Spinal cord (tissue), 10 donors: ENCODE data around the gene C15orf40. TPM values are rescaled to one million over a fixed set of nuclear protein-coding genes. Genes with fewer than 3 reads are reported as not detected.

Experiments used
- DNase-seq, 6 donors: peaks; one replicate each; pipeline versions ENCODE4 v3.0.0 to v3.0.0-alpha.2; 2013 to 2015; ENCODE audit warnings: low spot score in 6 of 6, low read depth in 4 of 6
- H3K27ac ChIP-seq: one replicate; pipeline ENCODE4 v1.5.1; 2013; ENCODE audit warnings: low read depth, low read length, control low read depth
- H3K27me3 ChIP-seq: one replicate; pipeline ENCODE4 v1.6.1; 2013; ENCODE audit warnings: low read length; ENCODE audit not compliant: control insufficient read depth, insufficient read depth
- H3K36me3 ChIP-seq: one replicate; pipeline ENCODE4 v1.6.1; 2013; ENCODE audit warnings: low read length; ENCODE audit not compliant: control insufficient read depth, insufficient read depth
- H3K4me1 ChIP-seq: one replicate; pipeline ENCODE4 v1.6.1; 2013; ENCODE audit warnings: low read length; ENCODE audit not compliant: control insufficient read depth, insufficient read depth
- H3K4me3 ChIP-seq: one replicate; pipeline ENCODE4 v1.5.1; 2013; ENCODE audit warnings: low read depth, low read length, control low read depth
- H3K9me3 ChIP-seq: one replicate; pipeline ENCODE4 v1.6.1; 2013; ENCODE audit warnings: low read length; ENCODE audit not compliant: control insufficient read depth, insufficient read depth
- WGBS: methylation state at CpG from one replicate; pipeline ENCODE4 v1.1.5; 2013; ENCODE audit warnings: missing lambda C conversion rate; ENCODE audit not compliant: insufficient coverage; 5-methylcytosine and 5-hydroxymethylcytosine counted together
- polyA plus RNA-seq, 2 donors: library from polyadenylated mRNA; unstranded; fragments of 120-200 nt; gene quantifications; one replicate each; pipeline ENCODE4 v1.2.1, GENCODE V29; 2013; ENCODE audit not compliant: insufficient read length in 2 of 2
- total RNA-seq, 2 donors: library from RNA; depleted of rRNA in 1 of 2; stranded (reverse); fragments of 120-200 nt in 1 of 2; fragments of >200 nt in 1 of 2; gene quantifications; one replicate each; pipeline versions ENCODE4 v1.2.3 to v1.2.4, GENCODE V29; 2013 to 2014
- donor health status: healthy.

Gene C15orf40
- total and polyA plus RNA-seq, 4 donors: 11.3 to 20.8 (median 19.2) TPM

GRCh38 chr15:82963471-82964341 is 47.7 kb downstream of the C15orf40 start:
- 90% methylated on average over 2 of the region's 7 CpGs for WGBS
- no peak for DNase-seq
- Histone ChIP-seq H3K9me3 (no peaks in the 10 kb centered on the region), H3K27ac (no peak overlapping the region), H3K4me1 (no peaks in the 10 kb centered on the region), H3K27me3 (no peaks in the 10 kb centered on the region), H3K36me3 (peaks cover under 1% of the 10 kb centered on the region), H3K4me3 (no peak overlapping the region)

GRCh38 chr15:82960766-82961165 is 50.7 kb downstream of the C15orf40 start:
- no peak for DNase-seq
- H3K4me1 ChIP-seq: no peaks in the 10 kb centered on the region
- peaks cover 4% of the 10 kb centered on the region for H3K36me3 ChIP-seq
- H3K9me3 ChIP-seq: no peaks in the 10 kb centered on the region
- H3K4me3 ChIP-seq: no peak overlapping the region
- no peak overlapping the region for H3K27ac ChIP-seq
- no peaks in the 10 kb centered on the region for H3K27me3 ChIP-seq
- 97% methylated on average over 3 of the region's 3 CpGs for WGBS

GRCh38 chr15:82959423-82959822 is 52.0 kb downstream of the C15orf40 start:
- H3K36me3 ChIP-seq: peaks cover 4% of the 10 kb centered on the region
- H3K27me3 ChIP-seq: no peaks in the 10 kb centered on the region
- H3K27ac ChIP-seq: no peak overlapping the region
- H3K9me3 ChIP-seq: no peaks in the 10 kb centered on the region
- DNase-seq: no peak
- H3K4me3 ChIP-seq: no peak overlapping the region
- H3K4me1 ChIP-seq: no peaks in the 10 kb centered on the region
- WGBS: 98% methylated on average over 4 of the region's 5 CpGs

- Histone ChIP-seq H3K36me3 (peaks cover 4% of the 10 kb centered on the region), H3K9me3 (no peaks in the 10 kb centered on the region), H3K27me3 (no peaks in the 10 kb centered on the region), H3K4me1 (no peaks in the 10 kb centered on the region), H3K4me3 (no peak overlapping the region), H3K27ac (no peak overlapping the region)
- DNase-seq: no peak
- no CpG with 5 or more reads among the region's 1 CpG for WGBS
Measured at GRCh38 chr15:82958638-82959037, 52.8 kb downstream of the C15orf40 start.

- Histone ChIP-seq H3K36me3 (no peaks in the 10 kb centered on the region), H3K4me3 (peak within 1 kb of the TSS; percentile 37), H3K9me3 (no peaks in the 10 kb centered on the region), H3K27ac (no peak within 1 kb of the TSS), H3K27me3 (no peaks in the 10 kb centered on the region), H3K4me1 (peaks cover 16% of the 10 kb centered on the region)
- peak in 3 of 6 donors; percentile 32 to 79 (median 72) for DNase-seq
- WGBS: under 1% methylated on average over 115 of the region's 119 CpGs
Measured at GRCh38 chr15:82952158-82953081, 59.0 kb downstream of the C15orf40 start, which contains the start of gene HOMER2. HOMER2 (minus strand) TSS chr15:82952720; CDS start chr15:82952535, 185 bp downstream.

- DNase-seq: peak in 1 of 6 donors; percentile 39
Measured at GRCh38 chr15:82951472-82952157, 59.8 kb downstream of the C15orf40 start.

GRCh38 chr15:82950746-82951370 is 60.6 kb downstream of the C15orf40 start:
- Histone ChIP-seq H3K9me3 (no peaks in the 10 kb centered on the region), H3K27me3 (no peaks in the 10 kb centered on the region), H3K4me1 (peaks cover 16% of the 10 kb centered on the region), H3K36me3 (no peaks in the 10 kb centered on the region), H3K27ac (no peak overlapping the region), H3K4me3 (no peak overlapping the region)
- WGBS: 75% methylated on average over 3 of the region's 6 CpGs
- no peak for DNase-seq

More at GRCh38 chr15:82951472-82952157, 59.8 kb downstream of the C15orf40 start:
- Histone ChIP-seq H3K36me3 (no peaks in the 10 kb centered on the region), H3K27ac (no peak overlapping the region), H3K9me3 (no peaks in the 10 kb centered on the region), H3K4me1 (peaks cover 16% of the 10 kb centered on the region), H3K27me3 (no peaks in the 10 kb centered on the region), H3K4me3 (peak overlapping the region; percentile 37)
- 0% methylated on average over 1 of the region's 13 CpGs for WGBS

- Histone ChIP-seq H3K4me3 (no peak overlapping the region), H3K9me3 (no peaks in the 10 kb centered on the region), H3K27ac (no peak overlapping the region), H3K4me1 (peaks cover 16% of the 10 kb centered on the region), H3K27me3 (no peaks in the 10 kb centered on the region), H3K36me3 (no peaks in the 10 kb centered on the region)
- 56% methylated on average over 3 of the region's 5 CpGs for WGBS
- no peak for DNase-seq
Measured at GRCh38 chr15:82950295-82950694, 61.1 kb downstream of the C15orf40 start.
